Muscle of back (tissue), 13 donors: Measurements from ENCODE around the gene NDUFS1. TPM values are rescaled to one million over a fixed set of nuclear protein-coding genes. Genes with fewer than 3 reads are reported as not detected.
"Not testable (repeated sequence)": the region's sequence is repeated elsewhere in the genome, so short reads cannot be mapped to it uniquely, and the experiment has no call there.

Source experiments
- DNase-seq, 3 donors: peaks; one replicate each; pipeline versions ENCODE4 v3.0.0 to v3.0.0-alpha.2; 2013
- long read RNA-seq, 9 donors: transcript quantifications; one replicate each; lab custom pipeline, GENCODE V29; 2026
- polyA plus RNA-seq, 10 donors: library from polyadenylated mRNA; unstranded; fragments of 120-200 nt; gene quantifications; one replicate each; pipeline ENCODE4 v1.2.1, GENCODE V29; 2013; ENCODE audit not compliant: insufficient read length in 10 of 10

Gene NDUFS1
- polyA plus RNA-seq: 10 to 100 TPM; 61.6 to 81.6 (median 71.8) TPM
- long read RNA-seq, donor 1, full-length matches to known transcripts: 12 of 1,488 reads
- long read RNA-seq, donor 1, partial matches to known transcripts: 1,419 of 1,488 reads
- long read RNA-seq, donor 1, other reads (novel, unspliced or antisense): 57 of 1,488 reads
- long read RNA-seq, donor 2, full-length matches to known transcripts: 16 of 2,212 reads
- long read RNA-seq, donor 2, partial matches to known transcripts: 2,137 of 2,212 reads
- long read RNA-seq, donor 2, other reads (novel, unspliced or antisense): 59 of 2,212 reads
- long read RNA-seq, donor 3: 0 reads
- long read RNA-seq, donor 4, full-length matches to known transcripts: 12 of 1,755 reads
- long read RNA-seq, donor 4, partial matches to known transcripts: 1,655 of 1,755 reads
- long read RNA-seq, donor 4, other reads (novel, unspliced or antisense): 88 of 1,755 reads
- long read RNA-seq, donor 5, full-length matches to known transcripts: 11 of 1,972 reads
- long read RNA-seq, donor 5, partial matches to known transcripts: 1,905 of 1,972 reads
- long read RNA-seq, donor 5, other reads (novel, unspliced or antisense): 56 of 1,972 reads
- long read RNA-seq, donor 6, full-length matches to known transcripts: 11 of 2,563 reads
- long read RNA-seq, donor 6, partial matches to known transcripts: 2,466 of 2,563 reads
- long read RNA-seq, donor 6, other reads (novel, unspliced or antisense): 86 of 2,563 reads
- long read RNA-seq, donor 7, full-length matches to known transcripts: 4 of 1,505 reads
- long read RNA-seq, donor 7, partial matches to known transcripts: 1,446 of 1,505 reads
- long read RNA-seq, donor 7, other reads (novel, unspliced or antisense): 55 of 1,505 reads
- long read RNA-seq, donor 8, full-length matches to known transcripts: 4 of 1,085 reads
- long read RNA-seq, donor 8, partial matches to known transcripts: 1,052 of 1,085 reads
- long read RNA-seq, donor 8, other reads (novel, unspliced or antisense): 29 of 1,085 reads
- long read RNA-seq, donor 9, full-length matches to known transcripts: 1 of 1 reads
- long read RNA-seq, donor 9, partial matches to known transcripts: 0 of 1 reads
- long read RNA-seq, donor 9, other reads (novel, unspliced or antisense): 0 of 1 reads

DNA sequence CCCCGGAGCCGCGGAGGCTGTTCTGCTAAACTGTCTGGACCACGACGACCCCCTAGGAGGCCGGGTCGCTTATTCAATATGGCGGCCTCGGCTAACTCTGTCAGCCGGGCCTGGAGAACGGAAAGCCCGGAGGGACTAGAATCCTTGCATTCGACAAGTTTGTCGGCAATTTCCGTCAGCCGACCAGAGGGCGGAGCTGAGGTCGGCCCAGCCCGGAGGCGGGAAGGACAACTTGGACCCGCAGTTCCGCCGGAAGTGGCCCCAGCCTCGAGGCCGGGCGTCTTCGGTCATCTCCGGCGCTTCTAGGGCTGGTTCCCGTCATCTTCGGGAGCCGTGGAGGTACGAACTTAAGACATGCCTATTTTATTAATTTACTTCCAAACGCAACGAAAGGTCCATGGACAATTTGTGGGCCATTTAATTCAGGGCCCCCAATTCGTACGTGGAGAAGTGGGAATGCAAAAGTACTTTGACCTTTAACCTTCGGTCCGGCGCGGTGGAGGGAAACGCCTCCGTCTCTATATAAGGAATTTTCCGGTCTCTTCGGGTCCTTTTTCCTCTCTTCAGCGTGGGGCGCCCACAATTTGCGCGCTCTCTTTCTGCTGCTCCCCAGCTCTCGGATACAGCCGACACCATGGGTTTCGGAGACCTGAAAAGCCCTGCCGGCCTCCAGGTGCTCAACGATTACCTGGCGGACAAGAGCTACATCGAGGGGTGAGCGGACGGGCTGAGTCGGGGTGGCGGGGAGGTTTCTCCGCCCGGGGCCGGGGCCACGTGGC lies at the start of gene NDUFS1, which contains the start of gene EEF1B2:
TSS of gene NDUFS1 (minus strand) at position 99 of the 779 bp plus-strand sequence. CDS start 5,766 bp downstream, outside the sequence.
TSS of gene EEF1B2 (plus strand) at position 550 of the 779 bp plus-strand sequence. CDS start at position 635, 85 bp downstream.
- peak; percentile 98 to 99 (median 99) for DNase-seq

- DNase-seq: no peak
These were observed 49.7 kb upstream of the NDUFS1 start for GRCh38 chr2:206208900-206209299.

DNA sequence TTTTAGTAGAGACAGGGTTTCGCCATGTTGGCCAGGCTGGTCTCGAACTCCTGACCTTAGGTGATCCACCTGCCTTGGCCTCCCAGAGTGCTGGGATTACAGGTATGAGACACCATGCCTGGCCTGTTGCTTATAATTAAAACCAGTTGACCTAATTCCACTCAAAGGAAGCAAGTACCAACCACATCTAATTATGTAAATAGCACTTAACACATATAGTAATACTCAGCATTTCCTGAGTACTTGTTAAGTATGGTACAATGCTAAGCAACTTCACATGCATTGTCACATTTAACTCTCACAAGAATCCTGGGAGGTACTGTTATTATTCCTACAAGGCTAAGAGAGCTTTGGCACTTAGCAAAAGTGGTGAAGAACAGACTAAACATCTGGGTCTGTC lies 48.1 kb upstream of the NDUFS1 start:
- not testable (repeated sequence) for DNase-seq

DNA sequence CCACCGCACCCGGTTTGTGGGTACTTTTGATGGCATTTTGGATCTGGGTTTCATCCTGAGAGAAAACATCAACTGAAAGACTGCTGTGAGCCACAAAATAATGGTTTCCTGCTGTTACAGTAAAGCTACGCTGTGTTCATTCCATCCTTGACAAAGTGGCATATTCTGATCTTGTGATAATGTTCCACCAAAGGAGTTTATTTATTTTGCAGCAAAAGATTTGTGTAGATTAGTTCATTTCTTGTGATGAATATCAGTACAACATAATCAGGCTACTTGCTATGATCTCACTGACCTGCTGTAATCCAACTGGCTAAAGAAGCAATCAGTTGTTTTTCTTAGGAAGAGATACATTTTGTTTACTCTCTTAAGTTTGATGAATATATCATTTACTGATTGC lies 45.5 kb upstream of the NDUFS1 start:
- DNase-seq: no peak

- DNase-seq: no peak
These were observed 44.1 kb upstream of the NDUFS1 start for GRCh38 chr2:206203331-206203730.

GRCh38 chr2:206202446-206202845 lies 43.2 kb upstream of the NDUFS1 start:
- DNase-seq: no peak

DNA sequence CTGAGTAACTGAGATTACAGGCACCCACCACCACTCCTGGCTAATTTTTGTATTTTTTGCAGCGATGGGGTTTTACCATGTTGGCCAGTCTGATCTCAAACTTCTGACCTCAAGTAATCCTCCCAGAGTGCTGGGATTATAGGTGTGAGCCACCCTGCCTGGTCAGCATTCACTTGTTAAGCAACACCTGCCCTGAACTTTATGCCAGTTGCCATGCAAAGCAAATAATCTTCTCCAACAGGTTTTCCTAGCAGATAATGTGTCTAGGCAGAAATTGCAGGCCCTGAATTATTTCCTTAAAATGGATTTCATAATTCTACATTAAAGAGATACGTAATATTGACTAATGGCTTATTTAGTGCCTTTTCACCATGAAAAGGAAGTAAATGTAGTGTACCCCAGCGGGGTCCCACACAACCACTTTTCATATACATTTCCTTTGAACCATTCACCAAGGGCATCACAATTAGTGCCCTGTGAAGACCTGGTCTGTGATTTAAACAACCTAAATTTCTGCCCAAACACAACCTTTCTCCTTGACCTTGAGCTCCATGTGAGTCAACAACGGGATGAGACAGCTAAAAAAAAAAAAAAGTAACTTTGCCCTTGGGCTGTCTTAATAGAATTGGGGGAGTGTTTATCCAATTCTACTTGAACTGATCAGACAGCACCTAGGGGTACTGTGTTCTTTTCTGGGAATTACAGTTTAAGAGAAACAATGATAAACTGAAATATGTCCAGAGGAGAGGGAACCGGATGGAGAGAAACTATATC lies 42.0 kb upstream of the NDUFS1 start:
- no peak for DNase-seq

DNA sequence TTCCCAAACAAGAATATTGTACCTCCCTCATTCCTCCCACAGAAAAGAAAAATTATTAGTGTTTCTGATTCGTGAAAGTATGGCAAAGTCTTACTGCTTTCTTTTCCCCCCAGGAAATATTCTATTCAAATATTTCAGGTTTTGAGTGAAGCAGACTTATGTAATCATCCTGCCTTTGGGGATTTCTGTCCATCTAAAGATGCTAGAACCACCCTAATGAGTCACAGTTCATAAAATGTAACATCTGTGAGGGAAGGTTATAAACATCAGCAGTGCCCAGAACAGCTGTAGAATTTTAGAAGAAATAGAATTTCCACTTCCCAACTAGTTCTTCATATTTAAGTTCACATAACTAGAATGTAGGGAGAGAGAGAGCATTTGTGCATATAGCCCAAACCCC lies 39.4 kb upstream of the NDUFS1 start:
- DNase-seq: peak; percentile 19 to 63 (median 42)

- peak in 1 of 3 donors; percentile 18 for DNase-seq
These were observed 34.6 kb upstream of the NDUFS1 start for GRCh38 chr2:206193671-206194357.

DNA sequence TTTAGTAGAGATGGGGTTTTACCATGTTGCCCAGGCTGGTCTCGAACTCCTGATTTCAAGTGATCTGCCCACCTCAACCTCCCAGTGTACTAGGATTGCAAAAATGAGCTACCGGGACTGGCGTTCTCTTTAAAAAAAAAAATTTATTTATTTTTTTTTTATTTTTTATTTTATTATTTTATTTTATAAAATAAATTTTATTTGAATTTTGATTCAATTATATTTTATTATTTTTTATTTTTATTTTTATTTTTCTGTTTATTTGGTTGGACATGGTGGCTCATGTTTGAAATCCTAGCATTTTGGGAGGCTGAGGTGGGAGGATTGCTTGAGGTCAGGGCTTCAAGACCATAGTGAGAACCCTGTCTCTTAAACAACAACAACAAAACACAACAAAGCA lies 32.9 kb upstream of the NDUFS1 start:
- no peak for DNase-seq

DNA sequence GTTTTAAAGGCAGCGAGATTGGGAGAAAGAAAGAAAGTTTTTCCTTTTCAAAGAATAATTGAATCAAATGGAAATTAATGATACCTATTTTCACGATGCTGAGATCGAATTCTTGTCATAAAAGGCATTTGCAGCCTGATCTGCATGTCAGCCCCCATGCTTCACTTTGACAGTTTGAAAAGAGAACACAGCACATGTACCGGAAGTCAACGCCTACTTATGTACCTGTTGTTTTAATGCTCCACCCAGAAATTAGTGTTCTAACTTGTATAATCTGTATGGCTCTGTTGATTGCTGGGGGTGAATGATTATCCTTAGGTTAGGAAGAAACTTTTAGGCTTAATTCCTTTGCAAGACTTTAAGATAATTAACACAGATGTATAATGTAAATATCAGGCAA lies 31.4 kb upstream of the NDUFS1 start:
- DNase-seq: no peak

DNA sequence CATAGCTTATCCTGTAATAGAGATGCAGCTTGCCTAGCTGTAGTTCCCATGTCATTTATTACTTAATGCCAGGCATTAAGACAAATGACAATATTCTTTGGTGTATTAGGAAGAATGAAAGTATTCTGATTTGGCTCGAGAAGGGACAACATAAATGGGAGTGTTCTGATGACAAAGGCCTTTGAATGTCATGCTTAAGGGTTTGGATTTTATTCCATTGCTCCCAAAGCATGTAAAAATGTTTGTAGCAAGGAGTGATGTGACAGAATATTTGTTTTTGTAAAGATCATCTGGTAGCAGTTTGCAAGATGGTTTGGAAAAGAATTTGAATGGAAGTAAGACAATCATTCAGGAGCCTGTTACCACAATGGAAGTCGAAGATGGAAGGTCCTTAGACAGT lies 30.9 kb upstream of the NDUFS1 start:
- DNase-seq: peak in 1 of 3 donors; percentile 23

DNA sequence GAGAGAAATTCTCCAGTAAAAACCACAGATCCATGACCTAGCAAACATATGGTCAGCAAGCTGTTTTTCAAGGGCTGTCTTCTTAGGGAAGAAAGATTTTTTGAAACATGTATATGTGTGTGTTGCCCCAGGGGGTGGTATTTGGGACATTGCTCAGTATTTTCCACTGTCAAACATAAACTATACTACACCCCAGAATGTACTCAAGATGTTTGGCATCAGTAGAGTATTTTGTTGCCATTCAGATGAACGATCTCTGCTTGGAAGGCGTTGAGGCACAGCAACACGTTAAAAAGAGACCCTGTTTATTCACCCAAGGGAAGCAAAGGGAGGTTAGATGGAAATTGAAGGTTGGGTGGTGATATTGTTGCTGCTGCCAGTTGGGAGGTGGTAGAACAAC lies 30.4 kb upstream of the NDUFS1 start:
- DNase-seq: peak; percentile 31 to 59 (median 46)

DNA sequence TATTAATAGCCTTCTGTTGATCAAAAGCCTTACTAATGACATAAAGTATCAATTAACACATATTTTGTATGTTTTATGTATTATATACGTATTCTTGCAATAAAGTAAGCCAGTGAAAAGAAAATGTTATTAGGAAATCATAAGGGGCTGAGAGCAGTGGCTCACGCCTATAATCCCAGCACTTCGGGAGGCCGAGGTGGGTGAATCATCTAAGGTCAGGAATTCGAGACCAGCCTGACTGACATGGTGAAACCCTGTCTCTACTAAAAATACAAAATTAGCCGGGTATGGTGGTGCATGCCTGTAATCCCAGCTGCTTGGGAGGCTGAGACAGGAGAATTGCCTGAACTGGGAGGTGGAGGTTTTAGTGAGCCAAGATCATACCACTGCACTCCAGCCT lies 22.3 kb upstream of the NDUFS1 start:
- not testable (repeated sequence) for DNase-seq

GRCh38 chr2:206176901-206177300 lies 17.7 kb upstream of the NDUFS1 start:
- no peak for DNase-seq

- peak in 1 of 3 donors; percentile 43 for DNase-seq
These were observed 16.9 kb upstream of the NDUFS1 start for GRCh38 chr2:206176121-206176520.

DNA sequence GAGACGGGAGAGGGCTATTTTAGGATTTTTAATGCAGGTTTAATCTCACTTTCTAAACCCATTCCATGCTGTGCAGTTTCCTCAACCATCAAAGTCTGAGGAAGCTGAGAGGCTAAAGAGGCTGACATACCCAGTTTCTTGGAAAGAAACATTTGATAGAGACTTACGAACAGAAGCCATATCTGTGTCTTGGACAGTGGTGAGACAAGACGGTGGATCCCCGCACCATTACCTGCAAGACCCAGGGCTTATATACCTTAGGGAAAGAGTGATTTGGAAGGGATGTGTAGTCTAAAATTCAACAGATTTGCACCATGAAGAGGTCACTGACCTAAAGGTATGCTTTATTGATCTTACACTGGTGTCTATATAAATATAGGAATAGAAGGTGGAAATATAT lies 13.9 kb upstream of the NDUFS1 start:
- DNase-seq: no peak

DNA sequence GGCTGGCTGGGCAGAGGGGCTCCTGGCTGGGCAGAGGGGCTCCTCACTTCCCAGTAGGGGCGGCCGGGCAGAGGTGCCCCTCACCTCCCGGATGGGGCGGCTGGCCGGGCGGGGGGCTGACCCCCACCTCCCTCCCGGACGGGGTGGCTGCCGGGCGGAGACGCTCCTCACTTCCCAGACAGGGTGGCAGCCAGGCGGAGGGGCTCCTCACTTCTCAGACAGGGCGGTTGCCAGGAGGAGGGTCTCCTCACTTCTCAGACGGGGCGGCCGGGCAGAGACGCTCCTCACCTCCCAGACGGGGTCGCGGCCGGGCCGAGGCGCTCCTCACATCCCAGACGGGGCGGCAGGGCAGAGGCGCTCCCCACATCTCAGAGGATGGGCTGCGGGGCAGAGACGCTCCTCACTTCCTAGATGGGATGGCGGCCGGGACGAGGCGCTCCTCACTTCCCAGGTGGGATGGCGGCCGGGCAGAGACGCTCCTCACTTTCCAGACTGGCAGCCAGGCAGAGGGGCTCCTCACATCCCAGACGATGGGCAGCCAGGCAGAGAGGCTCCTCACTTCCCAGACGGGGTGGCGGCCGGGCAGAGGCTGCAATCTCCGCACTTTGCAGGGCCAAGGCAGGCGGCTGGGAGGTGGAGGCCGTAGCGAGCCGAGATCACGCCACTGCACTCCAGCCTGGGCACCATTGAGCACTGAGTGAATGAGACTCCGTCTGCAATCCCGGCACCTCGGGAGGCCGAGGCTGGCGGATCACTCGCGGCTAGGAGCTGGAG lies 12.6 kb upstream of the NDUFS1 start:
- not testable (repeated sequence) for DNase-seq

GRCh38 chr2:206168230-206168629 lies 9.0 kb upstream of the NDUFS1 start:
- not testable (repeated sequence) for DNase-seq
